Vagina (tissue), 2 donors: Measurements from ENCODE around the gene CACNA1I. TPM values are rescaled to one million over a fixed set of nuclear protein-coding genes. Genes with fewer than 3 reads are reported as not detected.

Experiments
- DNase-seq, 2 donors: peaks; one replicate each; pipeline ENCODE4 v3.0.0-alpha.2; 2017; ENCODE audit errors: extremely low spot score in 2 of 2
- H3K27ac ChIP-seq: fragments of 200-600 bp; sonication (generic); one replicate; pipeline ENCODE4 v1.5.1; 2019
- H3K27me3 ChIP-seq: fragments of 200-600 bp; sonication (generic); one replicate; pipeline ENCODE4 v1.5.1; 2019
- H3K36me3 ChIP-seq, 2 donors: fragments of 200-600 bp; sonication (generic); one replicate each; pipeline ENCODE4 v1.5.1; 2017 to 2019
- H3K4me1 ChIP-seq: fragments of 200-600 bp; sonication (generic); one replicate; pipeline ENCODE4 v1.5.1; 2019
- H3K4me3 ChIP-seq, 2 donors: fragments of 200-600 bp; sonication (generic); 1 replicate in 1 of 2; 2 replicates in 1 of 2; pipeline ENCODE4 v1.5.1; 2016 to 2019
- H3K9me3 ChIP-seq: fragments of 200-600 bp; sonication (generic); one replicate; pipeline ENCODE4 v1.5.1; 2019
- CTCF ChIP-seq, 3 experiments: fragments of 450-650 bp in 2 of 3; fragments of 200-600 bp in 1 of 3; sonication (generic) in 1 of 3; IDR thresholded peaks; one replicate each; pipeline ENCODE4 v1.5.1; 2017 to 2019; ENCODE audit warnings: antibody characterized with exemption in 3 of 3, mild to moderate bottlenecking in 2 of 3, moderate library complexity in 2 of 3
- POLR2A ChIP-seq, 2 donors: fragments of 450-650 bp; IDR thresholded peaks; one replicate each; pipeline ENCODE4 v1.6.1; 2017; ENCODE audit warnings: antibody characterized with exemption in 2 of 2, mild to moderate bottlenecking in 2 of 2, moderate library complexity in 2 of 2
- POLR2AphosphoS5 ChIP-seq, 2 donors: sonication (generic); formaldehyde crosslinking; IDR thresholded peaks; one replicate each; pipeline ENCODE4 v1.9.0; 2017; ENCODE audit warnings: antibody characterized with exemption in 2 of 2, mild to moderate bottlenecking in 2 of 2, low read depth in 1 of 2; ENCODE audit not compliant: insufficient read depth in 1 of 2
- intact Hi-C: fragments of 100-400 bp; cut with DNase I; formaldehyde crosslinking; loops from one replicate; pipeline ENCODE4 v1.15.1; 2023
- total RNA-seq: library from RNA; depleted of rRNA; stranded (reverse); fragments of >200 nt; gene quantifications from one replicate; pipeline ENCODE4 v1.2.3, GENCODE V29; 2016

CACNA1I gene
- total RNA-seq, 1 donor from 2014 or later: 1.2 TPM

GRCh38 chr22:39627208-39627607 is 56.7 kb downstream of the CACNA1I start:
- H3K4me1 ChIP-seq: no peaks in the 10 kb centered on the region
- H3K36me3 ChIP-seq: no peaks in the 10 kb centered on the region
- DNase-seq: no peak
- TF ChIP-seq POLR2AphosphoS5 (IDR thresholded peaks at IDR 0.05; ENCODE audit: insufficient read depth in 1 of 2, low read depth in 1 of 2): no peak
- no peak for TF ChIP-seq CTCF (IDR thresholded peaks at IDR 0.05)
- no peak for TF ChIP-seq POLR2A (IDR thresholded peaks at IDR 0.05)
- H3K9me3 ChIP-seq: no peaks in the 10 kb centered on the region
- H3K27ac ChIP-seq: no peak overlapping the region
- intact Hi-C loops: no loop called here
- H3K4me3 ChIP-seq: no peak overlapping the region
- no peaks in the 10 kb centered on the region for H3K27me3 ChIP-seq

- H3K4me1 ChIP-seq: no peaks in the 10 kb centered on the region
- DNase-seq: no peak
Observed at GRCh38 chr22:39627865-39628562, 57.5 kb downstream of the CACNA1I start.

DNA sequence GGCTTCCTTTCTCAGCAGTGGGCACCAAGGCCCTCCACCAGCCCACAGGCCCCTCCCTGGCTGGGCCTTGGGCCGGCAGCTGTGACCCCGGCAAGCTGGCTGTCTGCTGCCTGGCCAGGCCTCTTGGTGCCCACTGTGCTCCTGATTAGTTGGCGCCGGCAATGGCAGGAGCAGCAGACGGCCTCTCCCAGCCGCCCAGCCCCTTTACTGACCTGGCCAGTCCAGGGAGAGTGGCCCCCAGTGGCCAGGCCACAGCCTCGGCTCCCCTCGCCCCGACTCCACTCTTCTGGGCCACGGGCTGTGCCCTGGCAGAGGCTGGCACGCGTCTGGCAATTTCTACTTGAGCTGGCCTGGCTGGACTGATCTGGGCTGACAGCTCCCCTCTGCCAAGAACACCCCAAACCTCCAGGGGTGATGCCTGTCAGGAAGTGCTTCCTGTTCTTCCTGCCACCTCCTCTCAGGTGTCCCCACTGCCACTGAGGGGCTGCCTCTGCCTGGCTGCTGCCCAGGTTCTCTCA is 58.1 kb downstream of the CACNA1I start:
- H3K4me1 ChIP-seq: no peaks in the 10 kb centered on the region
- TF ChIP-seq CTCF (IDR thresholded peaks at IDR 0.05) (no peak), POLR2A (IDR thresholded peaks at IDR 0.05) (no peak), POLR2AphosphoS5 (IDR thresholded peaks at IDR 0.05; ENCODE audit: insufficient read depth in 1 of 2, low read depth in 1 of 2) (no peak)
- no peak for DNase-seq
- no peak overlapping the region for H3K4me3 ChIP-seq
- intact Hi-C loops: no loop called here
- H3K27ac ChIP-seq: no peak overlapping the region
- H3K27me3 ChIP-seq: no peaks in the 10 kb centered on the region
- H3K9me3 ChIP-seq: no peaks in the 10 kb centered on the region
- H3K36me3 ChIP-seq: no peaks in the 10 kb centered on the region

More at GRCh38 chr22:39627865-39628562, 57.5 kb downstream of the CACNA1I start:
- H3K27me3 ChIP-seq: no peaks in the 10 kb centered on the region
- no peak overlapping the region for H3K4me3 ChIP-seq
- intact Hi-C loops: no loop called here
- H3K36me3 ChIP-seq: no peaks in the 10 kb centered on the region
- no peak for TF ChIP-seq POLR2AphosphoS5 (IDR thresholded peaks at IDR 0.05; ENCODE audit: insufficient read depth in 1 of 2, low read depth in 1 of 2)
- no peak for TF ChIP-seq CTCF (IDR thresholded peaks at IDR 0.05)
- no peak for TF ChIP-seq POLR2A (IDR thresholded peaks at IDR 0.05)
- H3K9me3 ChIP-seq: no peaks in the 10 kb centered on the region
- no peak overlapping the region for H3K27ac ChIP-seq

- DNase-seq: no peak
- H3K27me3 ChIP-seq: no peaks in the 10 kb centered on the region
- no peak overlapping the region for H3K27ac ChIP-seq
- no peaks in the 10 kb centered on the region for H3K9me3 ChIP-seq
- TF ChIP-seq POLR2AphosphoS5 (IDR thresholded peaks at IDR 0.05; ENCODE audit: insufficient read depth in 1 of 2, low read depth in 1 of 2) (no peak), POLR2A (IDR thresholded peaks at IDR 0.05) (no peak), CTCF (IDR thresholded peaks at IDR 0.05) (no peak)
- intact Hi-C loops: loop anchor here (5.0 kb wide), 1 partner anchor 1722 kb away; no protein-coding TSS in a partner anchor
- H3K36me3 ChIP-seq: no peaks in the 10 kb centered on the region
- no peaks in the 10 kb centered on the region for H3K4me1 ChIP-seq
- H3K4me3 ChIP-seq: no peak overlapping the region
Observed at GRCh38 chr22:39629851-39630250, 59.3 kb downstream of the CACNA1I start.

GRCh38 chr22:39630721-39631120 is 60.2 kb downstream of the CACNA1I start:
- Histone ChIP-seq H3K27ac (no peak overlapping the region), H3K4me1 (no peaks in the 10 kb centered on the region), H3K4me3 (no peak overlapping the region), H3K27me3 (no peaks in the 10 kb centered on the region), H3K36me3 (no peaks in the 10 kb centered on the region), H3K9me3 (no peaks in the 10 kb centered on the region)
- intact Hi-C loops: loop anchor here (5.0 kb wide), 1 partner anchor 1722 kb away; no protein-coding TSS in a partner anchor
- no peak for DNase-seq
- TF ChIP-seq POLR2A (IDR thresholded peaks at IDR 0.05) (no peak), POLR2AphosphoS5 (IDR thresholded peaks at IDR 0.05; ENCODE audit: insufficient read depth in 1 of 2, low read depth in 1 of 2) (no peak), CTCF (IDR thresholded peaks at IDR 0.05) (no peak)
